Ovary (tissue), 9 donors: ENCODE results near the gene ELFN1. TPM values are rescaled to one million over a fixed set of nuclear protein-coding genes. Genes with fewer than 3 reads are reported as not detected.
"Not testable (repeated sequence)": the region's sequence is repeated elsewhere in the genome, so short reads cannot be mapped to it uniquely, and the experiment has no call there.

Source experiments
- DNase-seq, 5 donors: peaks; one replicate each; pipeline ENCODE4 v3.0.0-alpha.2; 2019 to 2020
- H3K27ac ChIP-seq, 2 donors: fragments of 200-600 bp; one replicate each; pipeline versions ENCODE4 v1.5.1 to v1.8.0; 2019 to 2022
- H3K27me3 ChIP-seq: fragments of 200-600 bp; one replicate; pipeline ENCODE4 v1.8.0; 2022
- H3K36me3 ChIP-seq: fragments of 200-600 bp; sonication (generic); one replicate; pipeline ENCODE4 v1.5.1; 2019
- H3K4me1 ChIP-seq: one replicate; pipeline ENCODE4 v1.8.1; 2013; ENCODE audit warnings: mild to moderate bottlenecking, moderate library complexity; ENCODE audit not compliant: insufficient read depth
- H3K4me3 ChIP-seq: fragments of 200-600 bp; sonication (generic); one replicate; pipeline ENCODE4 v1.5.1; 2017
- H3K9me3 ChIP-seq, 2 donors: fragments of 200-600 bp in 1 of 2; sonication (generic) in 1 of 2; one replicate each; pipeline versions ENCODE4 v1.5.1 to v1.8.1; 2013 to 2019; ENCODE audit warnings: mild to moderate bottlenecking in 1 of 2, moderate library complexity in 1 of 2
- EP300 ChIP-seq: sonication (generic); formaldehyde crosslinking; IDR thresholded peaks from one replicate; pipeline ENCODE4 v1.6.1; 2017; ENCODE audit warnings: antibody characterized with exemption
- POLR2A ChIP-seq: fragments of 450-650 bp; IDR thresholded peaks from one replicate; pipeline ENCODE4 v1.6.1; 2017; ENCODE audit warnings: antibody characterized with exemption, mild to moderate bottlenecking, moderate library complexity
- WGBS, 3 donors: extraction: QIAGEN DNeasy Blood & Tissue Kit in 1 of 3; methylation state at CpG; one replicate each; pipeline versions ENCODE4 v1.1.5 to v1.1.7; 2013 to 2017; 5-methylcytosine and 5-hydroxymethylcytosine counted together
- intact Hi-C, 4 donors: fragments of 100-400 bp; cut with DNase I; formaldehyde crosslinking; loops; one replicate each; pipeline versions ENCODE4 v1.11.0 to v1.15.1; 2022 to 2023
- polyA plus RNA-seq, 2 donors: library from polyadenylated mRNA; stranded (reverse); fragments of 200-250 nt in 1 of 2; fragments of 350-450 nt in 1 of 2; fragmentation: Illumina TruSeq in 1 of 2; extraction: RNeasy Lipid Tissue Mini Kit (QIAGEN cat#74804) in 1 of 2; gene quantifications; one replicate each; pipeline ENCODE4 v1.2.3, GENCODE V29; 2013 to 2014
- total RNA-seq, 7 donors: library from RNA; depleted of rRNA in 2 of 7; stranded (reverse); fragments of >200 nt in 2 of 7; fragmentation: NEBNext Ultra II Directional in 3 of 7; extraction: Animal tissue kit (Norgen Biotek cat#: 25700) in 3 of 7; gene quantifications; one replicate each; pipeline versions ENCODE4 v1.1.0 to v1.2.4, GENCODE V29; 2016 to 2023
- TF ChIP-seq, protein P1 (sequence below), 3 donors: fragments of 450-650 bp in 2 of 3; fragments of 200-600 bp in 1 of 3; IDR thresholded peaks; one replicate each; pipeline versions ENCODE4 v1.5.1 to v1.8.0; 2016 to 2022; ENCODE audit warnings: antibody characterized with exemption in 3 of 3, mild to moderate bottlenecking in 1 of 3
- donor health status: DM: no; HTN: no; CAD: no; lungs with moderate emphysema.
- donor health status: DM: no; HTN: no; CAD: no.
- donor health status: Bipolar disorder and iron deficiency.
- donor health status: DM: yes; HTN: yes; CAD: no.
- donor health status: DM: no; HTN: no; CAD: no.
- donor health status: DM: yes; HTN: yes; CAD: no.

The ELFN1 gene
- total and polyA plus RNA-seq, 9 donors = 0.05 to 1.5 (median 0.60) TPM

GRCh38 chr7:1716263-1717094 lies 46.4 kb downstream of the ELFN1 start:
- Histone ChIP-seq H3K4me3 (no peak overlapping the region), H3K27ac (no peak overlapping the region), H3K4me1 (peaks cover 4% of the 10 kb centered on the region), H3K9me3 (no peaks in the 10 kb centered on the region), H3K27me3 (no peaks in the 10 kb centered on the region), H3K36me3 (no peaks in the 10 kb centered on the region)
- TF ChIP-seq EP300 (no peak), POLR2A (no peak)
- TF ChIP-seq, protein P1, sequence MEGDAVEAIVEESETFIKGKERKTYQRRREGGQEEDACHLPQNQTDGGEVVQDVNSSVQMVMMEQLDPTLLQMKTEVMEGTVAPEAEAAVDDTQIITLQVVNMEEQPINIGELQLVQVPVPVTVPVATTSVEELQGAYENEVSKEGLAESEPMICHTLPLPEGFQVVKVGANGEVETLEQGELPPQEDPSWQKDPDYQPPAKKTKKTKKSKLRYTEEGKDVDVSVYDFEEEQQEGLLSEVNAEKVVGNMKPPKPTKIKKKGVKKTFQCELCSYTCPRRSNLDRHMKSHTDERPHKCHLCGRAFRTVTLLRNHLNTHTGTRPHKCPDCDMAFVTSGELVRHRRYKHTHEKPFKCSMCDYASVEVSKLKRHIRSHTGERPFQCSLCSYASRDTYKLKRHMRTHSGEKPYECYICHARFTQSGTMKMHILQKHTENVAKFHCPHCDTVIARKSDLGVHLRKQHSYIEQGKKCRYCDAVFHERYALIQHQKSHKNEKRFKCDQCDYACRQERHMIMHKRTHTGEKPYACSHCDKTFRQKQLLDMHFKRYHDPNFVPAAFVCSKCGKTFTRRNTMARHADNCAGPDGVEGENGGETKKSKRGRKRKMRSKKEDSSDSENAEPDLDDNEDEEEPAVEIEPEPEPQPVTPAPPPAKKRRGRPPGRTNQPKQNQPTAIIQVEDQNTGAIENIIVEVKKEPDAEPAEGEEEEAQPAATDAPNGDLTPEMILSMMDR (IDR thresholded peaks at IDR 0.05) = no peak
- DNase-seq = peak in 1 of 5 donors; percentile 35
- 28 to 39% (median 38%) methylated on average over 20 of the region's 20 CpGs for WGBS, 3 donors
- intact Hi-C loops = no loop called here

DNA sequence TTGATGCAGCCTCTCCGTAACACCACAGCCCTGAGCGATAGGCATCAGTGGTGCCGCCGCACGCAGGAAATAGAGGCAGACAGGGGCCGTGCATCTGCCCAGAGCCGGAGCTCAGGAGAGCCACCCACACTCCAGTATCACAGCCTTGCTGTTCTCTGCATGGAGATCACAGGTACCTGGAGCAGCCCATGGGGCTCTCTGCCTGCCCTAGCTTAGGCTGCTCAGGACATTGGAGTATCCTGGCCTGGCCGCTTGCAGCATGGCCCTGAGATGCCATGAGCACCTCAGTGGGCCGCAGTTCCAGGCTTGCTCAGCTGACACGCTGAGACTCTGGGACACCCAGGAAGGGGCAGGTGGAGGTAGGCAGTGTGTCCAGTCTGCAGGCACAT lies 47.0 kb downstream of the ELFN1 start:
- H3K27me3 ChIP-seq = no peaks in the 10 kb centered on the region
- peaks cover 4% of the 10 kb centered on the region for H3K4me1 ChIP-seq
- no peaks in the 10 kb centered on the region for H3K9me3 ChIP-seq
- no peak for DNase-seq
- no peak overlapping the region for H3K4me3 ChIP-seq
- intact Hi-C loops = no loop called here
- no peak overlapping the region for H3K27ac ChIP-seq
- no peak for TF ChIP-seq EP300
- TF ChIP-seq POLR2A = no peak
- TF ChIP-seq, protein P1 (IDR thresholded peaks at IDR 0.05) = no peak
- H3K36me3 ChIP-seq = no peaks in the 10 kb centered on the region
- WGBS, 3 donors = 67 to 83% (median 81%) methylated on average over 10 of the region's 10 CpGs

DNA sequence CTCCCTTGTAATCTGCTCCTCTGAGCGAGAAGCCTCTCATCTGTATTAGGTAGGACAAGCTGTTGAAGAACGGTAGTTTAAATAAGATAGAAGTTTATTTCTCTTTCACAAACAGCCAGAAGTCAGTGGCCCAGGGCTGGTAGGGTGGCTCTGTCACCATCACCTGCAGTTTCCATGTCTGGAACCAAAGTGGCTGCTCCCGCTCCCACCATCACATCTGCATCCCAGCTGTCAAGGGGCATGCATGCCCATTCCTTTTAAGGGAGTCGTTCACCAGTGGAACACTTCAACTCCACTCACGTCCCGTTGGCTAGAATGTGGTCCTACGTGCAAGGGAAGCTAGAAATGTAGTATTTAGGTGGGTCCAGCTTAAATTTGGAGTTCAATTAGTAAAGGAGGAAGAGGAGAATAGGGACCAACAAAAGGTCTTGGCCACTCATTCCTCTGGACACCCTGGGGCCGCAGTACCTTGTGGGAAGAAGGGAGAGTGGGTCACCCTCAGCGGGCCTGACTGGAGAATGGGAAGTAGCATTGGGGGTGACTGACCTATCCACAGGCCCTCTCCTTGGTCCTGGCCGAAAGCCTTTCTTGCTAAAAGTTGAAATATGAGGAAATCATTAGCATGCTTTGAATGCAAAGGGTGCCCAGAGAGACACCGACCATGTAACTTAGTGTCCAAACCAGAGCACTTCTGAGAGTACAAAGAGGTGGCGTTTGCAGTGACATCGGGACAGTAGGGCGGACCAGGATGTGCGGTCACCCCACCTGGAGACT lies 48.0 kb downstream of the ELFN1 start:
- Histone ChIP-seq H3K27ac (no peak overlapping the region), H3K9me3 (no peaks in the 10 kb centered on the region), H3K27me3 (no peaks in the 10 kb centered on the region), H3K4me3 (no peak overlapping the region), H3K4me1 (peaks cover 4% of the 10 kb centered on the region), H3K36me3 (no peaks in the 10 kb centered on the region)
- intact Hi-C loops = no loop called here
- TF ChIP-seq POLR2A (no peak), EP300 (no peak)
- TF ChIP-seq, protein P1 (IDR thresholded peaks at IDR 0.05) = no peak
- DNase-seq = no peak
- 94 to 95% (median 95%) methylated on average over 15 of the region's 15 CpGs for WGBS, 3 donors

DNA sequence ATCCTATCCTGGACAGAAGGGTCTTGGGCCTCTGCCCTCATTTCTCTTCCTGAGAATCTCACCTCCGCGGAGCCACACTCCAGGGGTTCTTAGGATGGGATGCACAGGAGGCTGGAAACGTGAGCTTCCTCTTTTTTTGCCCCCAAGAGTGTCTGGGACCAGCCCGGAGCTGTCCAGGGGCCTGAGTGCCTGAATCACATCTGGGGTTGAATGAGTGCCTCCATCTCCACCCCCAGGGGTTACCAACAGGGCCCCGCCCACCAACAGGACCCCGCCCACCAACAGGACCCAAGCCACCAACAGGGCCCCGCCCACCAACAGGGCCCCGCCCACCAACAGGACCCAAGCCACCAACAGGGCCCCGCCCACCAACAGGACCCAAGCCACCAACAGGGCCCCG lies 48.8 kb downstream of the ELFN1 start:
- H3K4me3 ChIP-seq, intact Hi-C loops, H3K4me1 ChIP-seq, H3K27me3 ChIP-seq, DNase-seq, H3K36me3 ChIP-seq, H3K9me3 ChIP-seq, H3K27ac ChIP-seq: not testable (repeated sequence)
- 56 to 77% (median 66%) methylated on average over 7 to 10 of the region's 10 CpGs for WGBS, 3 donors

DNA sequence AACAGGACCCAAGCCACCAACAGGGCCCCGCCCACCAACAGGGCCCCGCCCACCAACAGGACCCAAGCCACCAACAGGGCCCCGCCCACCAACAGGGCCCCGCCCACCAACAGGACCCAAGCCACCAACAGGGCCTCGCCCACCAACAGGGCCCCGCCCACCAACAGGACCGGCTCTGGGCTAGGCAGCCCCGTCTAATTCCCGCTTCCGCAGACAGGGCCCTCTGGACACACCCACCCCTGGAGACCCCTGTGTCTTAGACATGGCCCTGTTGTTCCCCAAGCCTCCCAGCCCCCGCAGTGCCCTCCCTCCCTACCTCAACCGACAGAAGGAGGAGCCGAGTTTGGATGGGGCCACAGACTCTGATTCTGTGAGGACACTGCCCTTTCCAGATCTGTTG lies 49.2 kb downstream of the ELFN1 start:
- H3K9me3 ChIP-seq, intact Hi-C loops, H3K27me3 ChIP-seq, H3K27ac ChIP-seq, H3K4me3 ChIP-seq, H3K36me3 ChIP-seq, DNase-seq, H3K4me1 ChIP-seq: not testable (repeated sequence)
- WGBS, 3 donors = 44 to 61% (median 58%) methylated on average over 9 to 13 of the region's 13 CpGs
